Activated naive CD4-positive, alpha-beta T cell (primary cell): ENCODE data around the gene SEL1L2.
"Not testable (repeated sequence)": the region's sequence is repeated elsewhere in the genome, so short reads cannot be mapped to it uniquely, and the experiment has no call there.

Experiments used
- DNase-seq, 4 experiments: peaks; one replicate each; lab custom pipeline; 2025; lab: John Stamatoyannopoulos, UW

SEL1L2 gene, protein sequence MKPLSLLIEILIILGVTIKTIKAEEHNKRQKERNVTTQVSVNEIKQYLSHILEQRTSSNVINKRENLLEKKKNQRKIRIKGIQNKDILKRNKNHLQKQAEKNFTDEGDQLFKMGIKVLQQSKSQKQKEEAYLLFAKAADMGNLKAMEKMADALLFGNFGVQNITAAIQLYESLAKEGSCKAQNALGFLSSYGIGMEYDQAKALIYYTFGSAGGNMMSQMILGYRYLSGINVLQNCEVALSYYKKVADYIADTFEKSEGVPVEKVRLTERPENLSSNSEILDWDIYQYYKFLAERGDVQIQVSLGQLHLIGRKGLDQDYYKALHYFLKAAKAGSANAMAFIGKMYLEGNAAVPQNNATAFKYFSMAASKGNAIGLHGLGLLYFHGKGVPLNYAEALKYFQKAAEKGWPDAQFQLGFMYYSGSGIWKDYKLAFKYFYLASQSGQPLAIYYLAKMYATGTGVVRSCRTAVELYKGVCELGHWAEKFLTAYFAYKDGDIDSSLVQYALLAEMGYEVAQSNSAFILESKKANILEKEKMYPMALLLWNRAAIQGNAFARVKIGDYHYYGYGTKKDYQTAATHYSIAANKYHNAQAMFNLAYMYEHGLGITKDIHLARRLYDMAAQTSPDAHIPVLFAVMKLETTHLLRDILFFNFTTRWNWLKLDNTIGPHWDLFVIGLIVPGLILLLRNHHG

DNA sequence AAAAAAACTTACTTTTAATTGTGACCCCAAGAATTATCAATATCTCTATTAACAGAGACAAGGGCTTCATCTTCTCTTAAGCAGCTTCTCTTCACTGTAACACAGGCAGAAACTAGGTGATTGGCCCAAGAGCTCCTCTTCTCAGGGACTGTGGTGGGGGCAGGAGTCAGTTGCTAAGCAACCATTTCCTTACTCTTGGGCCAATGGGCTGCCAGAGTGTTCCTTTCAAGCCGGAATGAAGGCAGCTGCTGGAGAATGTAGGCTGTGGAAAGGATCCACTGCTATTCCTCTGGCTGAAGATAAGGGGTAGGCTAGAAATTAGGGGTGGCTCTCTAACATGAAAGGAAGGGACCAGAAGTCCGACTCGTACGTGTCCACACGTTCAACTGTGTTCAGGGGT, at the start of gene SEL1L2:
SEL1L2 (minus strand) TSS at position 150 of the 400 bp plus-strand sequence; CDS start at position 70, 80 bp downstream.
- no peak for DNase-seq

DNA sequence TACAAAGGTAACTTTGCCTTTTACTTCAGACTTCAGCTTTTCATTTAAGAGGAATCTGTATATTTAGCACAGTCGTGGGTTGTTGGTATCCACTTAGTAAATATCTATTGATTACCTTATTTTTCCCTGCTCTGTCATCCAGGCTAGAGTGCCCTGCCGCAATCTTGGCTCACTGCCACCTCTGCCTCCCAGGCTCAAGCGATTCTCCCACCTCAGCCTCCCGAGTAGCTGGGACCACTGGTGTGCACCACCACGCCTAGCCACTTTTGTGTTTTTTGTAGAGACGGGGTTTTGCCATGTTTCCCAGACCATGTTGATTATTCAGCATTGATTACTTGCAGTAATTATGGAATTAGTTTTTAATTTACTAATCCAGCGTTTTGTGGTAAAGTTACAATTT, 46.2 kb upstream of the SEL1L2 start:
- DNase-seq: no peak

DNA sequence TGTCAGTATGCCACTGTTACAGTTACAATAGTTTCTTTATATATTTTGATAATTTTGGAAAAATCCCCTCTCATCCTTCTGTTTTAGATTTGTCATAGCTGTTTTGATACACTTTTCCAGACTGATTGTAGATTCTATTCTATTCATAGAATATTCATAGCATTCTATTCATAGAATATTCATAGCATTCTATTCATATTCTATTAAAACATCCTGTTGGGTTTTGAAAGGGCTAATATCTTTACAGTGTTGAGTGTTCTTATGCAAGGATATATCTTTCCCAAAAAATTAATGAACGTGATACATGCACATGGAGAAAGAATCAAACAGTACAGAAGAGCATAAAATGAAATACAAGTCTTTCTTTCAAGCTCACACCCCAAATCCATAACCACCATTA, 42.9 kb upstream of the SEL1L2 start:
- no peak for DNase-seq

DNA sequence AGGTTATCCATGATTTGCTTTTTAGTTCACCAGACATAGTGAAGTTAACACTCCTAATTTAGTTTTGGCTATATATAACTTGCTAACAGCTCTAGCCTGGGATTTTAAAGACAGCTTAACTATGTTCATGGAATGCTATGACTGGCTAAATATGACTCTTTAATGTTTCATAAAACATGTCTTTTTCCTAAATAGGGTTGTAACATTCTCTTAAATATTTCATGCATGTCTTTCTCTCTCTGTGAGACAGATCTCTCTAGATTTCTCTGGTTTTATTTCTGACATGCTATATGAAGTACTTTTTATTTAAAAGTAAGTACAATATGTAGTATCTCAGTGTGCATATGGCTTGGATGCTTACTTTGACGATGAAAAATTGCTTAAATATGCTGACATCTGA, 40.6 kb upstream of the SEL1L2 start:
- DNase-seq: no peak

DNA sequence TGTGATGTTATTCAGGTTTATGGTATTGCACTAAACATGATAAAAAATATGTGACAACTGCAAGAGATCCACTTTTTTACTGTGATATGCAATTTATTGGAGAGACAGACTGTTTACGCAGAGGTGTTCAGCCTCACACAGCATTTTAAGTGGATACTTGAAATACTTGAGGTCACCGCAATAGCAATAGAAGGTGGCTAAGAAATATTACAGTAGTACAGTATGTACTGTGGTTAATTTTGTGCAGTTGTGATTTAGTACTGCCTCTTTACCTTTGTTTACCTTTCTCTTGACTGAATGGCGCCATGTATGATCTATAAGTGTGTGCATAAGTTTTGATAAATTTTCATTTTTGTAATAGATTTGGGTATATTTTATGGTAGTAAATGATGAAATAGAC, 22.3 kb upstream of the SEL1L2 start:
- DNase-seq: no peak

DNA sequence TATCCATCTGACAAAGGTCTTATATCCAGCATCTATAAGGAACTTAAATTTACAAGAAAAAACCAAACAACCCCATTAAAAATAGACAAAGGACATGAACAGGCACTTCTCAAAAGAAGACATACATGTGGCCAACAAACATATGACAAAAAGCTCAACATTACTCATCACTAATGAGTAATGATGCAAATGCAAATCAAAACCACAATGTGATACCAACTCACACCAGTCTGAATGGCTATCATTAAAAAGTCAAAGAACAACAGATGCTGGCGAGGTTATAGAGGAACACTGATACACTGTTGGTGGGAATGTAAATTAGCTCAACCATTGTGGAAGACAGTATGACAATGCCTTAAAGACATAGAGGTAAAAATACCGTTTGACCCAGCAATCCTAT, 18.8 kb upstream of the SEL1L2 start:
- DNase-seq: no peak

DNA sequence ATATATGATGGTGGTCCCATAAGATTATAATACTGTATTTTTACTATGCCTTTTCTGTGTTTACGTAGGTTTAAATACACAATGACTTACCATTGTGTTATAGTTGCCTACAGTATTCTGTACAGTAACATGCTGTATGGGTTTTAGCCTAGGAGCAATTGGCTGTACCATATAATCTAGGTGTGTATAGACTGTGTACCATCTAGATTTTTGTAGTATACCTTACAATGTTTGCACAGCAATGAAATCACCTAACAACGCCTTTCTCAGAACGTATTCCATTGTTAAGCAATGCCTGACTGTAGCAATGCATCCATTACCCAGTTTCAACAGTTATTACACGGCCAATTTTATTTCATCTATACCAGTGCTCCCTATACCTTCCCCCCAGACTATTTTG, 15.6 kb upstream of the SEL1L2 start:
- DNase-seq: no peak

DNA sequence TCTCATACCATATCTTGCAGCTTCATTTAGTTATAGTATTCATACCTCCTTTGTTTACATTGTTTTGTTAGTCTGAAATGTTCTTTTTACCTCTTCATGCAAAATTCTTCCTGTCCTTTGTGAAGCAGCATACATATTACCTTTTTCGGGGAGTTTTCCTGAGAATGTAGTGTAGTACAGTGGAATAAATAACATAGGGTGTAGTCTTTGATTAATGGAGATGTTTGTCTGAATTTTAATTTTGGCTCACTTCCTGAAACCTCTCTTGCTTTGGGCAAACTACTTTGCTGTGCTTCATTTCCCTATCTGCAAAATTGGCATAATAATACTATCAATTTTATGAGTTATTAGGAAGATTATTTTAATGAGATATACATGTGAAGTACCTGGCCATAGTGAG, 10.5 kb upstream of the SEL1L2 start:
- no peak for DNase-seq

DNA sequence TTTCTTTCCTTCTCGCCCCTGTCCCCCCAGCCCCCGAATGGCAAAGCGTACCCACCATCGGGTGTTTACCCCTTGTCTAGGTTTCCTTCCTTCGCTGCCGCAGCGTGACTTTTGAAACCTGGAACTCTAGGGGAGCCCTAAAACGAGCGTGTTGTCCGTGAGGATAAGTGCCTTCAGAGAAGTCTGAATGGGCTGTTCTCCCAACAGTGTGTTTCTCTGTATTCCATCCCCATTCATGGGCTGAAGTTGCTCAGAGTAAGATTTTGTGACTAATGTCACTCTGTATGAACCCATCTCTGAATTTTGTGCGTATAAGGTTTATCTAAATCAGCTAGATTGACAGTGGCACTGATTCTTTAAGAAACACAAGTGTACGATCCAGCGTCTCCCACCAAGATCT, 5.9 kb upstream of the SEL1L2 start:
- DNase-seq: no peak

DNA sequence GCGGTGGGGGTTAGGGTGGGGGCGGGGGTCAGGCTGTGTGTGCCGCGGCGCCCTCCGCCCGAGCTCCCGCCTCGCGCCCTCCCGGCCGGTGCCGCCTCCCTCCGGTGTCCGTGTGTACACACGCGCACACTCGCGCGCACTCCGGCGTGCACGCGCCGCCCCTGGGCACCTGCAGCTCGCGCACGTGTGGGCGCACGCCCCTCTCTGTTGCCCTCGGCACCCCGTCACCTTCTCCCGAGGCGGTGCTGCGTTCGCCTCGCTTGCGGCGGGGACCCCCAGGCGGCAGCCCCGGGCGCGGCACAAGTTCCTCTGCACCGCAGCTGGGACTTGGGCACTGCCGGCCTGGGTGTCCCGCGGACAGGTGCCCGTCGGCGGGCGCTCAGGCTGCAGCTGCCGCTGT, 5.4 kb upstream of the SEL1L2 start:
- DNase-seq: no peak

DNA sequence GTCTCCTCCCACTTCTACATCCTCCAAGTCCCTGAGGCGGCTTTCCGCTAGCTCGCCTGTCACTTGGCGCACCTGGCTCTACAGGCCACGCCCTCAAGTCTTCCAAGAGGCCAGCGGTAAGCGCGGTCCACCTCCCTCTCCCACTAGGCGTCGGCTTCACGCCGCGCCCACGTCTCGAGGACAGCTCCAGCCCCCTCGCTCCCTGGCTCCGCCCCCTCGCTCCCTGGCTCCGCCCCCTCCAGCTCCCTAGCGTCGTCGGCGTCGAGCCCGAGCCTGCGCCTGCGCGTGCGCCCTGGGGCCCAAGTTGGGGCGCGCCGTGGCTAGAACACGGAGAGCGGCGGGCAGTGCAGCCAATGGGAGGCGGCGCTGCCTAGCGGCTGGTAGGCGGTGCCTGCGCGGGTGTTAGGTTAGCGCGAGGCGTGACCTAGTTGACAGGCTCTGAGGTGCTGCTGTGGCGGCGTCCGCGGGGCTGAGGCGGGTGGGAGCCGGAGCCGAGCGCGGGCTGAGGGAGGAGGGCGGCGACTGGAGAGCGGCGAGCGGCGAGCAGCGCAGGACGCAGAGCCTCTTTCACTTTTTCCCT, 4.8 kb upstream of the SEL1L2 start, which contains the start of gene MACROD2:
MACROD2 (plus strand) TSS at position 431 of the 580 bp plus-strand sequence.
- peak in 1 of 4 experiments; percentile 16 for DNase-seq

DNA sequence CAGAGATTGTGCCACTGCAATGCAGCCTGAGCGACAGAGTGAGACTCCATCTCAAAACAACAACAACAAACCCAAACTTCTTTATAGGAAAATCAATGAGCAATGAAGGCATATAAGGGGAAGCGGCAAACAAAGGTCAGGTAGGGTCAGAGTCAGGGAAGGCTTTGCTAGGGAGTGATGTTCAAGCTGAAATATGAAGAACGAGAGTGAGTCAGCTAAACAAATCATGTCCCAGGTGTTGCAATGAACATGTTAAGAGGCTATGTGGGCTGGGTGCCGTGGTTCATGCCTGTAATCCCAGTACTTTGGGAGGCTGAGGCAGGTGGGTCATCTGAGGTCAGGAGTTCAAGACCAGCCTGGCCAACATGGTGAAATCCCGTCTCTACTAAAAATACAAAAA, 1.5 kb upstream of the SEL1L2 start:
- DNase-seq: not testable (repeated sequence)

DNA sequence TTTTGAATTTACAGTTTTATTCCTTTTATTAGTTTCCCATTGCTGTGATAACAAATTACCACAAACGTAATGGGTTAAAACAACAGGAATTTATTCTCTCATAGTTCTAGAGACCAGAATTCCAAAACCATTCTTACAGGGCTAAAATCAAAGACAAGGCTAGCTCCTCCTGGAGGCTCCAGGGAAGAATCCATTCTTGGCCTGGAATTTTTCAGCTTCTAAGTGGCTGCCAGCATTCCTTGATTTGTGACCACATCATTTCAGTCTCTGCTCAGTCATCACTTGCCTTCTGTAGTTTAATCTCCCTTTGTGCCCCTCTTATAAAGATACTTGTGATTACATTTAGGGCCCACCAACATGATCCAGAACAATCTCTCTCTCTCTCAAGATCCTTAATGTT, 897 bp upstream of the SEL1L2 start:
- no peak for DNase-seq

DNA sequence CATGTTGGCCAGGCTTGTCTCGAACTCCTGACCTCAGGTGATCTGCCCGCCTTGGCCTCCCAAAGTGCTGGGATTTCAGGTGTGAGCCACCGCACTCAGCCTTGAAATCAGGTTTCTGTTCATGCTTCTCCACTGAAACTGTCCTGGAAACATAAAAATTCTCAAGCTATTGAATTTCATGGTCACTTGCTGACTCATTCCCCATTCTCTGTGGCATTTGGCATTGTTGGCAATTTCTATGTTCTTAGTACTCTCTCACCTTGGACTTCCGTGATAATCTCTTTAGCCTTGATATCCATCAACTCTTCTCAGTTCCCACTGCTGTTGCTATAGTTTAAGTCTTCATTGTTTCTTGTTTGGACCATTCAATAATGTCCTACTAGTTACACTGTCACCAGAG, 6.2 kb downstream of the SEL1L2 start:
- no peak for DNase-seq

DNA sequence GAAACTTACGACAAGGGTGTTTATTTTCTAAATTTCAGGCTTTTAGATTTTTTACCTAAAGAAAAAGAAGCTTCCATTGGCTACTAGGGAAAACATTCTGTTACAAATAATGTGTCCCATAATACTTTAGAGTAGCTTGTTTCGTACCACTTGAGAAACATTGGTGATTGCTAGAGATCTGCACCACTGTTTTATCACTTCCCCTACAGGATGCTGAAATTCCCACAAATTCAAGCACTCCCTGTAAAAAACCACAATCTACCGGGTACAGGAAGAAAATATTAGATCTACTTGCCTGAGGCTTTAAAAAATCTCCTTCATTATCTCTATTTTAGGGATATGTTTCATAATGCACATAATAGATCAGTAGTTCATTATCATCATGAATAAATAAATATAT, 29.9 kb downstream of the SEL1L2 start:
- no peak for DNase-seq

DNA sequence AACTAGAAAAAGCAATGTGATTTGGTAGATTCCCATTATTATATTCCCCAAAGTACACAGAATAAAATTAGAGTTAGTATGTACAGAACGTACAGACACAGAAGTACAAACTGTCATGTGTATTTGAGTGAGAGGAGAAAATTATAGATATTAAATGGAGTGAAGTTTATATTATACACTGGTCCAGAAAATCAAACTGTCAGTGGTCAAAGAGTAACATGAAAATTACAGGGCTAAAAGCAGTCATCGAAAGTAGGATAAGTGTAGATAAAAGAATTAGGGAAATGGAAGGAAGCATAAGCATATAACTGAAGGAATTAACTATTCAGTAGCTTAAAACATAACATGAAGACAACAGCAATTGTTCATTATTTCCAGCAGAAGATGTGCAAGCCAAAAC, 30.3 kb downstream of the SEL1L2 start:
- DNase-seq: no peak

DNA sequence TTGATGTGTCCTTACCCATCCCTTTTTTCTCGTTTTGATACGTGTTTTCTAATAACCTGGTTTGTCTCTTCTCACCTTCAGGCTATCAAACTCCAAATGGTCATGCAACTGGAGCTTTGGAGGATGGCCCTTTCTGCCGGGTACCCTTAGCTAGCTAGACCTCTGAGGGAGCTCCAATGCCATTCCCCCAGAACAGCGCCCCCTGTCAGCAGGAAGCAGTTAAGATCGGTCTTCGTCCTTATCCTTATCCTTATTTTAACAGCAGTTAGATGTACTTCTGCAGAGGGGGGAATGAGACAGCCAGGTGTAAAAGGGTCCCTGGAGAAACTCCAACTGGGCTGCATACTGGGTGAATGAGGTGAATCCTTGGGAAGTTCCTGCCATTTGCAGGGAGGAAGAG, 37.2 kb downstream of the SEL1L2 start:
- no peak for DNase-seq

DNA sequence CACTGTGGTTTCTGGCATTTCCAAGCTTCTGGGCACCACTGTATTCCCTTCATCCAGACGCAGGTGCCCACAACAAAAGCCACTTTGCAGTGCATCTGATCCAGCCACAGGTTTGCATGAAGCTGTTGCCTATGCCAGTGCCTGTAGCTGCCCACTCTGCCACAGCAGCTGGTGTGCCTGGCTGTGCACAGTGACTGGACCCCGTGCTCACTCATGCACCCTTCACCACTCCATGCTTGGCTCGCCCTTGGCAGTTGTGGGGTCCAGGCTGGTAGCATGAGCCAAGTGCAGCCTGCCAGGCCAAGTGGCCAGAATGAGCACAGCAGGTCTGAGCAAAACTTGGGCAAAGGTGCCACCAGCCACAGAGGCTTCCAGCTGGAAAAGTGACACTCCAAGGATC, 42.7 kb downstream of the SEL1L2 start:
- DNase-seq: no peak

DNA sequence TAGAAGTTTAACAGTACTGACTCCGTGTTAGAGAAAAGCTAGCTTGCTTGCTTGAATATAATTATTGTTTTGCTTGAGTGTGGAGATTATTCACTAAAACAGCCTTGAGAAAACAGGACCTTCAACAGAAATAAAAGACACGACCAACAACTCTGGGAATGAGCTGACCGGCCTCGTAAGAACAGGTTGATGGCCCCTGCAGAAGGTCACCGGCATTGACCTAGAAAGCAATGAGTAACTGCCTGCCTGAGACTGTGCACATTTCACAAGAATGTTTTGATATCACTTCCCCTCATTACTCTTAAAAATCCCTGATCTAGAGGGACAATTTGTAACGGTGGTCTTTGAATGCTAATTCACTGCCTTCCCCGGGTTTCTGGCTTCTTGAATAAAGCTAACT, 49.4 kb downstream of the SEL1L2 start:
- no peak for DNase-seq

DNA sequence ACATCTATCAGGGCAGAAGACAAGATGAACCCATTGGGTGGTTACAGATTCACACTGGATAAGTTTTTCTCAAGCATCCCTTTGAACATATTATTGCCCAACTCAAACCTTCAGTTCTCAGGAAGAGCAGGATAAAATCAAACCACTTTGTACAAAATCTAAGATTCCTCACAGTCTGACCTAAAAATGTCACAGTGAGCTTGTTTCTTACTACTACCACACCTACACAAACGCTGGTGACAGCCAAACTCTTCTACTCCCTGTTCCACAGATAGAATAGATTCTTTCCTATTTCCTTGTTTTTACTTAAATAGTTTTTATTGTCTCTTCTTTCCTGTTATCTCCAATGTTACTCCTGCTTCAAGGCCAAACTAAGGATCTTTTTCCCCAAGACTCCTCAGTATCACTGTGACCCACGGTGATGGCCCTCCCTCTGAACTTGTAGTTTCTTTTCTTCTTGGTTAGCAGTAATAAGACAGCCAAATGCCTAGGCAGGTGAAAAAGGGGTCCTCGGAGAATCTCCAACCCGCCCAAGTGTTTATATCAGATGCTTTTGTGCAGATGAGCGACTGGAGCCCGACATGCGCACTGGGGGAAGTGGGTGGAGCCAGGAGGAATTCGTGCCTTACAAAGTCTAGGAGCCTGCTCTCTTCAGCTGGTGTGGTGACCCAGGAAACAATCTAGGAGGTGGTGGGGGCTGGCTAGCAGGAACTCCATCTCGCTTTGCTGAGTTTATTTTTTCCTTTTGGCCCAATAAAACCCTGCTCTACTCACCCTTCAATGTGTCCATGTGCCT, 53.4 kb downstream of the SEL1L2 start:
- no peak for DNase-seq

DNA sequence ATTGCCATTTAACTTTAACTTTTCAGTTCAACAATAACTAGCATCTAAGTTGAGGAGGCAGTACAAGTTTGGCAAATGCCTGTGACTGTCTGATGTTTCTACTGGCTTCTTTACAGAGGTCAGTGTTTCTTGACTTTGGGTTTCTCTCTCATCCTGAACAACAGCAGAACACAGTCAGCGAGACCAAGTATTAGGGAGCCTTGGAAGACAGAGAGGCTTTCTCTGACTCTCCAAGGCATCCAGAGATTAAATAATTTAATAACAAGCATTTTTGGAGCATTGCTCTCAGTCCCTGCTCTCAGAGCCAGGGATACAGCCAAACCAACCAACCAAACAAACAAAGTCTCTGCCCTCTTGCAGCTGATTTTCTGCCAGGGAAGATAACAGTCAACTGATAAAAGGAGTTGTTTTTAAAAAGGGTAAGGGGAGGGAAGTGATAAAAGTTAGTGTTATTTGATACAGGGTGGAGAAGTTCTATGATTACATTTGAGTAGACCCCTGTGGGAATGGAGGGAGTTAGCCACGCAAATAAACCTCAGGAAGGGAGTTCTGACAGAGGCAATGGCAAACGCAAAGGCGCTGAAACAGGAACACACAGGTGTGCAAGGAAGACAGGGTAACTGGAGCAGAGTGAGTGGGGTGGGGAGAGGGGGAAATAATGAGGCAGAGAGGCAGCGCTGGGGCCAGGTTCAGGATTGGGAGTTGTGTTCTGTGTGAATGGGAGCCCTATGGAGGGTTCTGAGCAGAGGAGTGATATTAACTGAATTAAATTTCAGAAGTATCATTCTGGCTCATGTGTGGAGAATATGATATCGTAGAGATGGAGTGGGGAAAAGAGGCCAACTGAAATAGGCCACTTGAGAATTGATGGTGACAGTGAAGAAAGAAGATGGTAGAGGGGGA, 55.2 kb downstream of the SEL1L2 start:
- no peak for DNase-seq
